DMS79 (cell line): Measurements from ENCODE around the gene ATG7.

Experiments
- DNase-seq: peaks from one replicate; lab custom pipeline; 2025; lab: John Stamatoyannopoulos, UW

Gene ATG7

GRCh38 chr3:11536936-11537612 lies 264.9 kb downstream of the ATG7 start:
- no peak for DNase-seq

GRCh38 chr3:11538581-11538980 lies 266.4 kb downstream of the ATG7 start:
- no peak for DNase-seq

- no peak for DNase-seq
These were observed 267.0 kb downstream of the ATG7 start for GRCh38 chr3:11539218-11539617.

- DNase-seq: no peak
These were observed 267.5 kb downstream of the ATG7 start for GRCh38 chr3:11539677-11540076.

DNA sequence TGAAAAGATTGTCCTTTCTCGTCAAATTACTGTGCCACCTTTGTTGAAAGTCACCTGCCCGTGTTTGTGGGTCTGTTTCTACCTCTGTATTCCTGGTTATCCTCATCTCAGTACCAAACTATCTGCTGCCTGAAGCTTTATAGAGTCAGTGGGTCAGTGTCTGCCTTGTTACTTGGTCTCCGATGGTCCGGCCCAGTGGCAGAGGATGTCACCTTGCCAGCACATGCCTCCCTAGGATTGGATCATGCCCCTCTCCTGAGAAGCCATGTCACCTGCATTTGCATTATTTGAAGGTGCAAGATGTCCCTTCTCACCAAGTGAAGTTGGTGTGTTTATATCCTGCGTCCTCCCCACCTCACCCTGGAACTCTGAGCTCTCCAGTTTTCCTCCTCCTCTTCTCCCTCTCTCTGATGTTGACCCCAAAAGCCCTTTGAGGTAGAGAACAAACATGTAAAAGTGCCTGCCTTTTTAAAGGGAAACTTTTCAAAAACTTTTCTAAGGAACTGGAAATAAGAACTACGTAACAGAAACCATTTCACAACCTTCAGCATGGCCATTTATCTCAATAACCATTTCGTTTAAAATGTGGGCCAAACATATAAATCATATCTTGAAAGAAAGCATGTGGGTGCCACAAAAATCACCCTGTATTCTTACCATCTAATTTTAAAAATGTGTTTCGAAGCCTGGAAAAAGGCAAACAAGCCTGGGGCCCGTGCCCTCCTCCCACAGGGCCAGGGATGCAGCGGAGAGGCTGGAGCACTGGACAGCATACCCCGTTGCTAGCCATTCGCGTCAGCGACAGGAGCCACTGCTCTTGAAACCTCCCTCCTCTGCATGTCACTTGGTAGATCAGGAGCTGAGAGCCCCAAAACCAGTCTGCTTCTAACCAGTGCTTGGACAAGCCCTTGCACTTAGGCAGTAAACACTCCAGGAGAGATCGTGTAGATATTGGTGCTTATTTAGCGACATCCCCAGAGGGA lies 269.4 kb downstream of the ATG7 start:
- DNase-seq: no peak

DNA sequence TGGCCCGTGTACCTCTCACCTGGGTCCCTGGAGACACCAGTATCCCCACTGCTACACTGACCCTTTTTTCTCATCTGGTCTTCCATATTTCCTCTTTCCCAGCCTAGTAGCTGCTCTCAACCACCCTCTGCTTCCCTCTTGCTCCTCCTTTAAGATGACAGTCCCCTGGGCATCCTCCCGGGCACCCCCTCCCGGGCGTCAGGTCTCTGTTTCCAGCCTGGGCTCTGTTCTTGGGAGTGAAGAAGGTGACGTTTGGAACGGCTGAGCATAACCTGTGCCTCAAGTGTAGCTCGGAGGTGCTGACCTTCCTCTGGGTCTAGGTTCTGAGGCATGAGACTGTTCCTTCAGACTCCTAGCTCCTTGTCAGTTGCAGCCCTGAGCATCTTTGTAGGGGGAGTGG lies 270.4 kb downstream of the ATG7 start:
- DNase-seq: no peak

DNA sequence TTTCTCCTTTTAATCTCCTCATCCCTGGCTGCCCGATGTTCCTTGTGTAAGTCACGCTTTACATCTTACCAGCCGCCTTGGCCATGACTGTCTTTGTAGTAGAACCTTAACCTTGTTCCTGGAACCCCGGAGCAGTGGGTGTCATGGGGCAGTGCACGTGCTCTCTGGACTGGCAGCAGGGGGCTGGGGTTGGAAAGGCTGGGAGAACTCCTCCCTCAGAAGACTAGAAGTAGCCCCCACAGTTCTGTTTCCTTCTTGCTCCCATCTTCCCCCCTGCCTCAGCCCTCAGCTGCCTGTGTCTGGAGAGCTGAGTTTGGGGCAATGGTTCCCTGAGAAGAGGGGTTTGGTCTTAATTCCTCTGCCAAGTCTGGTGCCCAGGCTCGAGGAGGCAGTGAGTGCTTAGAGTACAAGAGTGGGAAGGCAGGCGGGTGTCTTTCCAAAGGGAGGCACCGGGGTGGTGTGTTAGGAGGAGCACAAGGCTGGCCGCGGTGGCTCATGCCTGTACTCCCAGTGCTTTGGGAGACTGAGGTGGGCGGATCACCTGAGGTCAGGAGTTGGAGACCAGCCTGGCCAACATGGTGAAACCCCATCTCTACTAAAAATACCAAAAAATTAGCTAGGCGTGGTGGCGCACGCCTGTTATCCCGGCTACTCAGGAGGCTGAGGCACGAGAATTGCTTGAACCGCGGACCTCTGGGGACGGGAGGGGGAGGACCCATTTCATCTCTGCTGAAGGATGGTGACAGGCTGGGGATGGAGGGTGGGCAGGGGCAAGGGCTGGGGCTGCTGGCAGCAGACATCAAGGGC lies 271.1 kb downstream of the ATG7 start:
- no peak for DNase-seq

DNA sequence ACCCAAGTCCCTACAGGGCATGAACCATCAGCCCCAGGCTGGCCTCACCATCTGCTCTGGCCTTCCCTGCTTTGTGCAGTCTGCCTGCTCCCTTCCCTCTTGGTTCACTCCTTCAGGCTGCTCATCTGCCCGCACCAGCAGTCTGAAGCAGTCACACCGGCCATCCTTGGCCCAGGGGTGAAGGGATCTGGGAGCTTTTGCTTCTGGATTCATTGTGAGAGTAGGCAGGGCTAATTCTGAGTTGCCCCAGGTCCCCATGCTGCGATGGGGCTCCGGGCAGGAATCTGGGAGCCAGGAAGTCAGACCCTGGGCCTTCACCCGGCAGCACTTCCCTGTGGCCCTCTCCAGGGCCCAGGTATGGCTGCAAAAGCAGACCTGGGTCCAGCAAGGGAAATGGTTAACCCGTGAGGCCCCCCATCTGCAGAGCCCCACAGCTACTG lies 271.8 kb downstream of the ATG7 start:
- no peak for DNase-seq

- no peak for DNase-seq
These were observed 272.4 kb downstream of the ATG7 start for GRCh38 chr3:11544412-11545181.

GRCh38 chr3:11545186-11545851 lies 273.1 kb downstream of the ATG7 start:
- DNase-seq: no peak

DNA sequence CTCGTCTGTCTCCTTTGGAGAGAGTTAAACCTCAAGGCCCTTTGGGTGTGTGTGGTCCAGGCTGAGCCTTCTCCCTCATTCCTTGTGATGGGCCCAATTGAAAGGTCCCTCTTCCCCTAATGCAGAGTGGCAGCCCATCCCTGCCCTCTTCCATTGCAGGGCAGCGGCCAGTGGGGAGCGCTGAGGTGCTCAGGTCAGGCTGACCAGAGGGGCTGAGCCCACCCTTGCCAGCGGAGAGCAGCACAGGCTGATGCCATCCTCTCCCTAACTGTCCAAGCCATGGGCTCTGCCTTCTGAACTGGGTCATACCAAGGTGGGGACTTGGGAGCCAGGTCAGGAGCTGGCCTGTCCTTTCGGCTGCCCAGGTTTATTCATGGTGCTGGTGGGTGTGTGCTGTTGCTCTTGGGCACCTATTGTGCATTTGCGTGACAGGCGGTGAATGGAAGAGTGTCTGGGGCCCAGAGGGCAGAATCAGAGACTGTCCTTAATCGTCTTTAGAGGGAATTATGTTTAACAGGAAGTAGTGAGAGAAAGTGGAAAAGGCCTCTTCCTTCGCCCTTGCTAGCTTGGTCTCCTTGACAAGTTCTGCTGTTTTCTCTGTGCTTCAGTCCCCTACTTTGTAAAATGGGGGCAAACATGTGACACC lies 274.6 kb downstream of the ATG7 start:
- no peak for DNase-seq

DNA sequence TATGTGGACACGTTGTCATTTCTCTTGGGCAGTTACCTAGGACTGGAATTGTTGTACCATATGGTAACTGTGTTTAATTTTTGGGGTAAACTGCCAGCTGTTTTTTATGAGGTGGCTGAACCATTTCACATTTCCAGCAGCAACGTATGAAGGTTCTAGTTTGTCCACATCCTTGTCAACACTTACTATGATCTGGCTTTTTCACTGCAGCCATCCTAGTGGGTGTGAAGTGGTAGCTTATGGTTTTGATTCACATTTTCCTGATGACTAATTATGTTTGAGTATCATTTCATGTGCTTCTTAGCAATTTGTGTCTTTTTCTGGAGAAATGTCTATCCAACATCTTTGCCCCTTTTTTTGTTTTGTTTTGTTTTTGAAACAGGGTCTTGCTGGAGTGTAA lies 275.3 kb downstream of the ATG7 start:
- no peak for DNase-seq

- DNase-seq: no peak
These were observed 276.5 kb downstream of the ATG7 start for GRCh38 chr3:11548721-11549131.

- no peak for DNase-seq
These were observed 277.5 kb downstream of the ATG7 start for GRCh38 chr3:11549580-11550140.

DNA sequence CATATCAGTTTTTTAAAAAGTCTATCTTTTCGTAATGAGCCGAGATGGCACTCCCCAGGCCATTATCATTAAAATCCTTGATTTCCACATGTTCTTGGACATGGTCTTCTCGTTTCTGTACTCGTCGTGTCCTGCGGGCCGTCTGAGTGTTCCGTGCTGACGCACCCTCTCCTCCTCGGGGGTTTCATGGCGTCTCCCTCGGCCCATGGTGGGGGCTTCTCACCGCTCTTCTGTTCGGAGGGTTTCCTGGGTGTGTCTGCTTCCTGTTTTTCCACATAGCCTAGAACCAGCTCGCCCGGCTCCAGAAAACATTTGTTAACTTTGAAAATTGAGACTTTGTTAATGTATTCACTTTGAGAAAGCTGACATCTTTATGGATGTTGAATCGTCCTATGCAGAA lies 278.8 kb downstream of the ATG7 start:
- no peak for DNase-seq

DNA sequence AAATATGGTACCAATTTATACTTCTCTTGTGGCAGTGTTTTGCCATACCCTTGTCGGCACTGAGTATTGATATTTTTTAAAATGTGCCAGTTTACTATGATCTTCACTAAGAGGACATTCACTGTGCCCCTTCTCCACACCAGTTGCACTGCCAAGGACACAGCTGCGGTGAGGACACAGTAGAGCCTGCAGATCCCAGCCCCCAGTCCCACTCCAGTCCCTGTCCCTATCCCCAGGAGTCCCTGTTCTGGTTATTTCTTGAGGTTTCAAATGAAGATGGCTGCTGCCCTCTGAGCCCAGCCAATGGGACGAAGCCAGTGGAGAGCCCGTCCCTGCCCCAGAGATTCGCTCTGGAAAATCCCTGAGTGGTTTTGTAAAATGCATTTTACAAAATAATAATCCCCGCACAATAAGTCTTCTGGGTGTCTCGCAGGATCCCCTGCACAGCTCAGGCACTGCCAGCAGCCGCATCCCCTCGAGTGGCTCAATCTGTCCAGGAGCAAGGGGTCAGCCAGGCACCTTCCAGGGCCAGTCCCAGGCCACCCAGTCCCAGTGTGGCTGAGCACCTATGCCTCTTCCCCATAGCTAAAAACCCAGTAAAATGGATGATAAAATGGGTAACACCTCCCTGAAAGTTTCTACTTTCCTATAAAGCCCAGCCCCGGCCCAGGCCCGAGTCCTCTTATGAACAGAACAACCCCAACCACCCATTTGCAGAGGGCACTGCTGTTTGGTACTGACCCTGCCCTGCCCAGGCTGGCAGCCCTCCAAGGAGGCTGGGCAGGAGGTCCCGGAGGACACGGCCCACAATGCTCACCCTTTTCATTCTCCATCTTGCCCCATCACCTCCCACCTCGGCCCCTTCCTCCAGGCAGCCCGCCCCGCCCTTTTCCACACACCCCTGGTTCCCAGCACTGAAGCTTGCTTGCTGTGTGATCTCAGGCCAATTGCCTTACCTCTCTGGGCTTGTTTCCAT lies 280.4 kb downstream of the ATG7 start:
- no peak for DNase-seq

GRCh38 chr3:11553436-11554235 lies 281.4 kb downstream of the ATG7 start:
- no peak for DNase-seq

DNA sequence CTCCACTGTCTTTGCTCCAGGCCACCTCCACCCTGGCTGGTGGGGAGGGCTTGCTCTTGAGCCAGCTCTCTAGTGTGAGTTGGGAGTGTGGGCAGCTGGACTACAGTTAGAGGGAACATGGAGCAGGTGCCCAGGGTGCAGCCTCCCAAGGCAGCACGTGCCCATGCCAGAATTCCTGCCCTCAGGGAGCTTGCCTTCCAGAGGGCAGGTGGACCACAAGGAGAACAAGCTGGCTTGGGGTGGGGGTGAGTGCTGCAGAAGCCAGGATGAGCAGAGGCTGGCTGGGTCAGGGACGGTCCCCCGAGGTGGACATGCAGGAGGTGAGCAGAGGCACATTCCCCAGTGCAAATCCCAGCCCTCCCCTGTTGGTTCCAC lies 282.0 kb downstream of the ATG7 start:
- no peak for DNase-seq
